Esophagus squamous epithelium (tissue), 4 donors: Measurements from ENCODE around the gene CEBPB.

Source experiments
- CTCF ChIP-seq, 6 experiments: fragments of 450-650 bp in 4 of 6; fragments of 200-600 bp in 2 of 6; sonication (generic) in 2 of 6; IDR thresholded peaks; one replicate each; pipeline ENCODE4 v1.5.1; 2016 to 2019; ENCODE audit warnings: antibody characterized with exemption in 6 of 6, mild to moderate bottlenecking in 4 of 6, moderate library complexity in 4 of 6
- POLR2A ChIP-seq, 4 donors: fragments of 450-650 bp; IDR thresholded peaks; one replicate each; pipeline ENCODE4 v1.6.1; 2017; ENCODE audit warnings: antibody characterized with exemption in 4 of 4, mild to moderate bottlenecking in 4 of 4, moderate library complexity in 3 of 4

GRCh38 chr20:50230184-50230583 is 39.6 kb downstream of the CEBPB start:
- TF ChIP-seq POLR2A (IDR thresholded peaks at IDR 0.05) (no peak), CTCF (IDR thresholded peaks at IDR 0.05) (no peak)
